ENCODE measurements around the gene NFASC.

Gene NFASC

DNA sequence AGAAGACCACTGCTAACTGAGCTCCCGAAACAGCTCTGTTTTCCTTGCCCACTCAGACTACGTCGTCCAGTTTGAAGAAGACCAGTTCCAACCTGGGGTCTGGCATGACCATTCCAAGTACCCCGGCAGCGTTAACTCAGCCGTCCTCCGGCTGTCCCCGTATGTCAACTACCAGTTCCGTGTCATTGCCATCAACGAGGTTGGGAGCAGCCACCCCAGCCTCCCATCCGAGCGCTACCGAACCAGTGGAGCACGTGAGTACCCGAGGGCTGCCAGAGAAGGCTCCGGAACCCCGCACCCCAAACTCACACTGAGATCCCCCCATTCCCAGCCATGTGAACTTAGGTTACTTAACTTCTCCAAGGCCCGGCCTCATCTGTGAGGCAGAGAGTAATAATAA lies 108.6 kb downstream of the NFASC start:
- DNase-seq (ENCODE audit: low spot score): no peak
- TF ChIP-seq, protein P1, sequence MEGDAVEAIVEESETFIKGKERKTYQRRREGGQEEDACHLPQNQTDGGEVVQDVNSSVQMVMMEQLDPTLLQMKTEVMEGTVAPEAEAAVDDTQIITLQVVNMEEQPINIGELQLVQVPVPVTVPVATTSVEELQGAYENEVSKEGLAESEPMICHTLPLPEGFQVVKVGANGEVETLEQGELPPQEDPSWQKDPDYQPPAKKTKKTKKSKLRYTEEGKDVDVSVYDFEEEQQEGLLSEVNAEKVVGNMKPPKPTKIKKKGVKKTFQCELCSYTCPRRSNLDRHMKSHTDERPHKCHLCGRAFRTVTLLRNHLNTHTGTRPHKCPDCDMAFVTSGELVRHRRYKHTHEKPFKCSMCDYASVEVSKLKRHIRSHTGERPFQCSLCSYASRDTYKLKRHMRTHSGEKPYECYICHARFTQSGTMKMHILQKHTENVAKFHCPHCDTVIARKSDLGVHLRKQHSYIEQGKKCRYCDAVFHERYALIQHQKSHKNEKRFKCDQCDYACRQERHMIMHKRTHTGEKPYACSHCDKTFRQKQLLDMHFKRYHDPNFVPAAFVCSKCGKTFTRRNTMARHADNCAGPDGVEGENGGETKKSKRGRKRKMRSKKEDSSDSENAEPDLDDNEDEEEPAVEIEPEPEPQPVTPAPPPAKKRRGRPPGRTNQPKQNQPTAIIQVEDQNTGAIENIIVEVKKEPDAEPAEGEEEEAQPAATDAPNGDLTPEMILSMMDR (IDR thresholded peaks at IDR 0.05; ENCODE audit: extremely low read depth, missing control alignments): no peak

- TF ChIP-seq, protein P1 (IDR thresholded peaks at IDR 0.05; ENCODE audit: extremely low read depth, missing control alignments): no peak
- DNase-seq (ENCODE audit: low spot score): no peak
These were observed 109.4 kb downstream of the NFASC start for GRCh38 chr1:204979891-204980649.

- TF ChIP-seq, protein P1 (IDR thresholded peaks at IDR 0.05; ENCODE audit: extremely low read depth, missing control alignments): no peak
- DNase-seq (ENCODE audit: low spot score): no peak
These were observed 110.3 kb downstream of the NFASC start for GRCh38 chr1:204980840-204981405.

DNA sequence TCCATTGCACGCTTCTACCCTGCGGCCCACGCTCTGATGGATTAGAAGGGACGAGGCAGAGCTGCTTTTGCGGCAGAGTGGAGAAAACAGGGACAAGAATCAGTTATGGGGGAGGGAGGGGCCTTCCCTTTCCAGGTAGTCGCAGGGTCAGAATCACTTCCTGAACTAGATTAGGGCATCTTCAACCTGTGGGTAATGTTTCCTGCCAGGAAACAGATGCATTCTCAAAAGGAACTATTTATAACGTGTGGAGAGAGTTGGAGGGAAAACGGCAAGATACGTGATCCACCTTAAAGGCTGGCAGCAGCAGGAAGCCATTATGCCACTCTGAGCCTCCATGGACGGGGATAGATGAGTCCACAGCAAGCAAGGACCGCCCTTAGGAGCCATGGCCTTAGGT lies 112.5 kb downstream of the NFASC start:
- DNase-seq (ENCODE audit: low spot score): no peak
- TF ChIP-seq, protein P1 (IDR thresholded peaks at IDR 0.05; ENCODE audit: extremely low read depth, missing control alignments): no peak

DNA sequence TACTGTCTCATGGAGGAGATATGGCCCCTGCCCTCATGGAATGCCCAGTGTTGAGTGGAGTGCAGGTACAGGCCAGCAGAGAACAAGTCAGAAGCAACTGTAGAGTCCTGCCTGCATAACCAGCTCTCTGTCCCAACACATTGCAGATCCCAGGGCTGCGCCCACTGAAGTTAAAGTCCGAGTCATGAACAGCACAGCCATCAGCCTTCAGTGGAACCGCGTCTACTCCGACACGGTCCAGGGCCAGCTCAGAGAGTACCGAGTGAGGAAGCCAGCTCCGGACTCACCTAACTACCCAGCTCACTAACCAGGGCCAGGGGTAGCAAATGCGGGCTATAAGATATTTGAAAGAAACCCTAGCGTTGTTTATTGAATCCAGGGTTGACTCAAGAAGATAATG lies 113.2 kb downstream of the NFASC start:
- no peak for DNase-seq (ENCODE audit: low spot score)
- TF ChIP-seq, protein P1 (IDR thresholded peaks at IDR 0.05; ENCODE audit: extremely low read depth, missing control alignments): no peak

DNA sequence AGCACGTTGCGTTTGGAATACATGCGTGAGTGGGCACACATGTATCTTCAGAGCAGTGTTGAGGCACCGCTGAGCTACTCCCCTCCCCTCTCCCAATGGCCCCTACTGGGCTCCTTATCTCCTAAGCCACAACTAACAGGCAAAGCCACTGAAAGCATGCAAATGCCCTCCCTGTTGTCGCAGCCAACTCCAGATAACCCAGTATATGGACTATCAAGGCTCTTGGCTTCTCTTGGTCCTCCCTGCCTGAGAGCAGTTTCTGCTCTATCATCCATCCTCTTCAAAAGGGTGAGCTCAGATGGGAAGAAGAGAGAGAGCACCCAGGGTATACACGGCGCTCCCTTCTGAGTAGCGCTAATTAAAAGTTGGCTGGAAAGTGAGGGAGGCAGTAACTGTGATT lies 113.8 kb downstream of the NFASC start:
- DNase-seq (ENCODE audit: low spot score): no peak
- TF ChIP-seq, protein P1 (IDR thresholded peaks at IDR 0.05; ENCODE audit: extremely low read depth, missing control alignments): no peak

DNA sequence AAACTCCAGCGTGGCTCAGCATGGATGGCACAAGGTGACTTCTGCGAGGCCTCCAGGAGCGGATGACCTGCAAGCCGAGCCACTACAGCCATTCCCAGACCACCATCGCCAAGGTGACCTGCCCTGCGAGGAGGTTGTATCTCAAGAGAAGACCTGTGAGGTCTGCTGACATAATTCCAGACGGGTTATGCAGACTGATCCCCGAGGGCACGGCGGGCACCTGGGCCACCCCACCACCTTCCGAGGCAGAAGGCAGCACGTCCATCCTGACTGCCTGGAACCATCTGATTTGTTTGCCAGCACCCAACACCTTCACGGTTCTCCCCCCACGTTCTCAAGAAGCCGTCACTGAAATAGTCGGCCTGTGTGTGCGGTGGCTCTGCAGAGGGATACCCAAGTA lies 115.5 kb downstream of the NFASC start:
- TF ChIP-seq, protein P1 (IDR thresholded peaks at IDR 0.05; ENCODE audit: extremely low read depth, missing control alignments): no peak
- DNase-seq (ENCODE audit: low spot score): no peak

Measured in GM20000 (cell line).